ENCODE results near the gene FBRS. TPM values are rescaled to one million over a fixed set of nuclear protein-coding genes. Genes with fewer than 3 reads are reported as not detected.
A peak's percentile ranks its signal among the peaks of the same experiment; 100 is the strongest.

The FBRS gene
- total RNA-seq: 100 to 1,000 TPM; 102 to 142 TPM

GRCh38 chr16:30657866-30658730 lies at the start of gene FBRS:
FBRS (plus strand) TSS chr16:30658431; CDS start chr16:30659519, 1,088 bp downstream.
- peak; percentile 100 for DNase-seq
- peaks cover 48% of the 10 kb centered on the region for H3K4me1 Mint-ChIP-seq
- peak within 1 kb of the TSS; percentile 86 for H3K4me3 Mint-ChIP-seq
- H3K27ac Mint-ChIP-seq: peak within 1 kb of the TSS; percentile 100
- no peaks in the 10 kb centered on the region for H3K27me3 Mint-ChIP-seq
- H3K9me3 Mint-ChIP-seq (ENCODE audit: low read depth): no peaks in the 10 kb centered on the region
- H3K36me3 Mint-ChIP-seq: peaks cover 45% of the 10 kb centered on the region
- CTCF ChIA-PET: interaction anchor here (0.8 to 4.8 kb wide), 14 partner anchors 8 to 287 kb away, joined by 3 to 69 read pairs (median 4); partner anchors contain the start of genes DCTPP1, PHKG2 and PRR14
- peak; percentile 75 for ATAC-seq

- peak; percentile 60 for ATAC-seq
- no peaks in the 10 kb centered on the region for H3K9me3 Mint-ChIP-seq (ENCODE audit: low read depth)
These were observed 49.0 kb upstream of the FBRS start for GRCh38 chr16:30609002-30609925.

DNA sequence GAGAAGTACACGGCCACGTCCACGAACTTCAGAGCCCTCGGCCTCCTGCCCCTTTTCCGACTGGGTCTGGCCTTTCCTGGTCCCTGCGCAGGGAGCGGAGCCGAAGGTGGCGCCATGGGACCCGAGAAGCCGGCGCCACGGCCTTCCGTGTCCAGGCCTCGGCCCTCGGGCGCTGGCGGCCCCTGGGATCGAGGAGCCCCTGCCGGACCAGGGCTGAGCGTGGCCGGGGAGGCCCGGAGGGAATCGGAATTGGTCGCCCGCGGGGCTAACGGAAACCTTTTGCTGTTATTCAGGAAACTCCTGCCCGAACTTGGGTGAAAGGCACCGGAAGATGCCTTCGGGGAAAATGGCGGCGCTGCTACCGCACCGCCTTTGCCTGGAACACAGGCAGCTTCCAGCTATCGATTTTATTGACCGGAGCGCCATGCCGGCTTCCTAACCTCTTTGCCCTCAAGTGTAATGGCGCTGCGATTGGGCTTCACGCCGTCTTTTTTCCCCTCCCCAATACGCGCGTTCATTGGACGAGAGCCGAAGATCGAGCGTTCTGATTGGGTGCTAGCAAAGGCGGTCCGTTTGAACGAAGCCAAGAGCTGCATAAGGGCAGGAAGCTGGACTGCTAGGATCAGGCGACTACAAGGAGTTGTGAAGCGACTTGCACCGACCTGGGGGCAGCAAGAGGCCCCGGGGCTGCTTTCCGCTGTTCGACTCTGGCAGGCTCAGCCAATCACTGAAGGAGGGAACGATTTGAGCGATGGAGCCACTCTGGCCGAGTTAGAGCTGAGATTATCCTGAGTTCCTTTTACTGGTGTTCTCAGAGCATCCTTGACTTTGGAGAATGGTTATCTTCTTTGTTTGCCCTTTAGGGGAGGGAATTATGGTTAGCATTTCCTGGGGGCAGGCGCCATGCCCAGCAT lies 48.0 kb upstream of the FBRS start, which contains the start of gene ZNF689:
Gene ZNF689 (minus strand): TSS at position 464 of the 914 bp plus-strand sequence. CDS start 348 bp downstream, at position 116.
- Mint-ChIP-seq H3K4me1 (peaks cover 24% of the 10 kb centered on the region), H3K27ac (peak within 1 kb of the TSS; percentile 95), H3K27me3 (no peaks in the 10 kb centered on the region), H3K9me3 (ENCODE audit: low read depth) (no peaks in the 10 kb centered on the region), H3K36me3 (peaks cover 13% of the 10 kb centered on the region), H3K4me3 (peak within 1 kb of the TSS; percentile 80)
- CTCF ChIA-PET: interaction anchor here (0.8 to 11.9 kb wide), 13 partner anchors 9 to 180 kb away, joined by 3 to 123 read pairs (median 4); partner anchors contain the start of genes DCTPP1, PRR14, ZNF688 and ZNF747
- DNase-seq: peak; percentile 97
- ATAC-seq: peak; percentile 94

More at GRCh38 chr16:30609002-30609925, 49.0 kb upstream of the FBRS start:
- Mint-ChIP-seq H3K27me3 (no peaks in the 10 kb centered on the region), H3K27ac (peak overlapping the region; percentile 95), H3K4me3 (peak overlapping the region; percentile 80), H3K4me1 (peaks cover 23% of the 10 kb centered on the region), H3K36me3 (peaks cover 20% of the 10 kb centered on the region)
- DNase-seq: peak; percentile 63
- CTCF ChIA-PET: interaction anchor here (0.6 to 11.9 kb wide), 13 partner anchors 11 to 403 kb away, joined by 3 to 123 read pairs (median 4); partner anchors contain the start of genes DCTPP1, PRR14 and ZNF747

GRCh38 chr16:30615358-30616091 lies 42.7 kb upstream of the FBRS start:
- no peak overlapping the region for H3K4me3 Mint-ChIP-seq
- ATAC-seq: peak; percentile 87
- CTCF ChIA-PET: interaction anchor here (0.6 to 11.9 kb wide), 30 partner anchors 8 to 233 kb away, joined by 3 to 123 read pairs (median 4); partner anchors contain the start of genes DCTPP1, PRR14, SEPTIN1 and ZNF764

DNA sequence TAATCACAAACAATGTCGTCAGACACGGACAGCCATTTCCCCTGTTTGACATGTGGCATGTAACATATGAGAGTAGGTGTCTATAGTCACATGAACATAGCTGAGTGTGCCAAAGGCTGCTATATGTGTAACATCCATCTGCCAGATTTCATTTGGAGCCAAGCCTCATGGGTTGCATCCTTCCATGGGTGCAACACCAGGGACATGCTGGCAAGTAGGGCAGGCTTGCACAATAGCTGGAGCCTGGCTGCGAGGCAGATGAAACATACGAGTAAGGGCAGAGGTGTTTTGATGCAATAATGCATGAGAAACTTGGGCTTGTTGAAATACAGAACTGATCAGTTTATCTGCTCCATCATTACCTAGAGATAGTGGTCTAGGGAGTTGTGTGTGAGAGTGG lies 39.0 kb upstream of the FBRS start:
- H3K4me3 Mint-ChIP-seq: no peak overlapping the region
- no peak for ATAC-seq
- H3K27me3 Mint-ChIP-seq: peaks cover 35% of the 10 kb centered on the region
- no peak overlapping the region for H3K27ac Mint-ChIP-seq
- DNase-seq: no peak
- no peaks in the 10 kb centered on the region for H3K9me3 Mint-ChIP-seq (ENCODE audit: low read depth)
- CTCF ChIA-PET: interaction anchor here (0.7 to 2.1 kb wide), 6 partner anchors 9 to 122 kb away, joined by 3 to 10 read pairs (median 4); partner anchors contain the start of genes ZNF689 and ZNF764
- H3K36me3 Mint-ChIP-seq: no peaks in the 10 kb centered on the region
- peaks cover 12% of the 10 kb centered on the region for H3K4me1 Mint-ChIP-seq

More at GRCh38 chr16:30615358-30616091, 42.7 kb upstream of the FBRS start:
- no peaks in the 10 kb centered on the region for H3K9me3 Mint-ChIP-seq (ENCODE audit: low read depth)
- peaks cover 4% of the 10 kb centered on the region for H3K27me3 Mint-ChIP-seq
- H3K4me1 Mint-ChIP-seq: peaks cover 15% of the 10 kb centered on the region
- DNase-seq: peak; percentile 88
- H3K27ac Mint-ChIP-seq: no peak overlapping the region
- H3K36me3 Mint-ChIP-seq: no peaks in the 10 kb centered on the region

DNA sequence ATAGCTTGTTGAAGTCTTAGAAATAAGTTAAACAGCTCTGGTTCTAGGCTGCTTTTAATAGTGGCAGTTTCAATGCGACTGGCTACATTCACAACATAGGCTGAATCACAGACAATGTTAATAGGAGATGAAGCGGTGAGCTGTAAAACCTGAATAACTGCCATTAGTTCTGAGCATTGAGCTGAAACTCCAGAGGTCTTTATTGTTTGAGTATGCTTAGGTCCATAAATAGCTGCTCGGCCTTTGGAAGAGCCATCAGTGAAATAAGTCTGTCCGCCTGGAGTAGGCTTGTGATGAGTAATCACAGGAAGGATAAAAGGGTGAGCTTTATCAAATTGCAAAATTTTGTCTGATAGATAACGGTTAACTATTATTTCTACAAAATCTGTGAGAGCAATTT lies 38.6 kb upstream of the FBRS start:
- no peak for ATAC-seq
- DNase-seq: no peak
- Mint-ChIP-seq H3K36me3 (no peaks in the 10 kb centered on the region), H3K27me3 (peaks cover 35% of the 10 kb centered on the region), H3K4me1 (peaks cover 14% of the 10 kb centered on the region), H3K27ac (no peak overlapping the region), H3K4me3 (no peak overlapping the region), H3K9me3 (ENCODE audit: low read depth) (no peaks in the 10 kb centered on the region)
- CTCF ChIA-PET: interaction anchor here (0.7 to 2.1 kb wide), 7 partner anchors 9 to 190 kb away, joined by 3 to 10 read pairs (median 4); partner anchors contain the start of genes DCTPP1, ZNF689 and ZNF764

GRCh38 chr16:30620169-30620568 lies 38.1 kb upstream of the FBRS start:
- no peak for ATAC-seq
- H3K9me3 Mint-ChIP-seq (ENCODE audit: low read depth): no peaks in the 10 kb centered on the region

GRCh38 chr16:30621765-30622164 lies 36.5 kb upstream of the FBRS start:
- no peak overlapping the region for H3K27ac Mint-ChIP-seq
- peaks cover 10% of the 10 kb centered on the region for H3K4me1 Mint-ChIP-seq
- CTCF ChIA-PET: interaction anchor here (0.9 to 1.8 kb wide), 3 partner anchors 9 to 29 kb away, joined by 3 to 8 read pairs (median 4); partner anchors contain the start of gene PRR14
- H3K36me3 Mint-ChIP-seq: no peaks in the 10 kb centered on the region
- H3K4me3 Mint-ChIP-seq: no peak overlapping the region
- H3K9me3 Mint-ChIP-seq (ENCODE audit: low read depth): no peaks in the 10 kb centered on the region
- ATAC-seq (no peak), DNase-seq (no peak)
- peaks cover 35% of the 10 kb centered on the region for H3K27me3 Mint-ChIP-seq

More at GRCh38 chr16:30620169-30620568, 38.1 kb upstream of the FBRS start:
- Mint-ChIP-seq H3K27me3 (peaks cover 35% of the 10 kb centered on the region), H3K4me1 (peaks cover 13% of the 10 kb centered on the region), H3K4me3 (no peak overlapping the region), H3K36me3 (no peaks in the 10 kb centered on the region), H3K27ac (no peak overlapping the region)
- DNase-seq: no peak
- CTCF ChIA-PET: interaction anchor here (0.6 to 2.1 kb wide), 9 partner anchors 9 to 190 kb away, joined by 3 to 10 read pairs (median 4); partner anchors contain the start of genes DCTPP1, ZNF689 and ZNF764

DNA sequence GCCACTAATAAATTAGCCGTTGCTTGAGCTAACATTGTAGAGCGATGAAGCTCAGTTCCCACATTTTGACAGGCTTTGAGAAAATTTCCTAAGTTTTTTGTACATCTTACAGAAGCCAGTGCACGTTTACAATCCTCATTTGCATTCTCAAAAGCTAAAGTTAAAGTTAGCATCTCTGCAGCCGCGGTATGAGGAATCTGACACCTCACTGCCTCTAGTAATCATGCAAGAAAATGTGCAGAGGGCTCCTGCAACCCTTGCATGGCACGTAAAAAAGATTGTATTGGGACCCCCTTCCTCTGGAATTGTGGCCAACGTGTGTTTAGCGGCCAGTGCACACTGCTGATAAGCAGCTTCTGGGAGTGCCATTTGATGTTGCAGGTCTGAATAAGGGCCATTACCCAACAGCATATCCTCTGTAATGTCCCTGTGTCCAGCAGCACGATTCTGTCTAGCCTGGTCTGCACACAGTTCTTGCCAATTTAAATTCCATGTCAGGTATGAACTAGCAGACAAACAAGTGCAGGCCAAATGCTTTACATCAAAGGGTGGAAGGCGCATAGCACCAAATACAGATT lies 35.7 kb upstream of the FBRS start:
- H3K4me1 Mint-ChIP-seq: peaks cover 12% of the 10 kb centered on the region
- no peak overlapping the region for H3K4me3 Mint-ChIP-seq
- peaks cover 35% of the 10 kb centered on the region for H3K27me3 Mint-ChIP-seq
- DNase-seq (no peak), ATAC-seq (no peak)
- no peaks in the 10 kb centered on the region for H3K36me3 Mint-ChIP-seq
- no peak overlapping the region for H3K27ac Mint-ChIP-seq
- CTCF ChIA-PET: interaction anchor here (1.0 to 1.9 kb wide), 3 partner anchors 7 to 28 kb away, joined by 4 to 7 read pairs (median 4); partner anchors contain the start of gene PRR14
- H3K9me3 Mint-ChIP-seq (ENCODE audit: low read depth): no peaks in the 10 kb centered on the region

DNA sequence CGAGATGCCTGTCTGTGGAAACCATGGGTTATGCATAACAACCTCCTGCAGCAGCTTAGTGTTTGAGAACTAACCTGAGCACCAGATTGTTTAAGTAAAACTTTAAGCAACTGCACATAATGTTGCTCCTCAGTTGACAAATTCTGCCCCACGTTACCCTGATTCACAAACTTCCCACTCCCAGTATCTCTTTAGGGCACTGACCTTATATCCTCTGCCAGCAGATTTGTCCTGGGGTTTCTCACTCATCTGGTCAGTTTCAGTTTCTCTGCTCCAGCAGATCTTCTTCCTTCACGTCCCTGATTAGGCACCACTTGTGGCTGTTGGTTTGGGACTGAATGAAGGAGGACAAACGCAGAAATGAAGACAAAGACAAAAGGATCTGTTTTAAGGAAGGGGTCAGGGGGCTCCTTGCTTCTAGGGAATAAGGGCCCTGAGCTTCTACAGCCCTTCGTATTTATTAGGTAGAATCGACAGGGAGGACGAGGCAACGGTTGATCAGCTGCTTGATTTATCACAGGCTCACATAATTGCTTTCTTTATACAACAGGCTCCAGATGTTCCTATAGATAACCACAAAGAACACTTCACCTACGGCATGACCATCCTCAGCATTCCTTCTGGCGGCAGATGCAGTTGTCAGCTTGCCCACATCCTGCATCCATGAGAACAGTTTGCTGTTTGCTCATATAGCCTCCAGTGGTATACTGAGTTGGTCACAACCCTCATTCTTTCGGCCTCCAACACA lies 34.5 kb upstream of the FBRS start:
- H3K36me3 Mint-ChIP-seq: no peaks in the 10 kb centered on the region
- H3K9me3 Mint-ChIP-seq (ENCODE audit: low read depth): no peaks in the 10 kb centered on the region
- H3K4me1 Mint-ChIP-seq: peaks cover 10% of the 10 kb centered on the region
- H3K4me3 Mint-ChIP-seq: no peak overlapping the region
- CTCF ChIA-PET: interaction anchor here (1.9 kb wide), 1 partner anchor 8 kb away, joined by 7 read pairs; no protein-coding TSS in a partner anchor
- no peak overlapping the region for H3K27ac Mint-ChIP-seq
- peaks cover 35% of the 10 kb centered on the region for H3K27me3 Mint-ChIP-seq
- no peak for ATAC-seq
- DNase-seq: no peak

All from activated CD8-positive, alpha-beta memory T cell treated with anti-CD3 and anti-CD28 coated beads, Interleukin-2, amount 10 ng/mL, durations not matched to agents 7 days and 5 days (primary cell).